ENCODE data around the gene CABLES1. TPM values are rescaled to one million over a fixed set of nuclear protein-coding genes. Genes with fewer than 3 reads are reported as not detected.

The CABLES1 gene
- total and polyA plus RNA-seq, 2 of the 4 experiments (the other 2 are of a cell fraction): 4.7 to 5.7 TPM

DNA sequence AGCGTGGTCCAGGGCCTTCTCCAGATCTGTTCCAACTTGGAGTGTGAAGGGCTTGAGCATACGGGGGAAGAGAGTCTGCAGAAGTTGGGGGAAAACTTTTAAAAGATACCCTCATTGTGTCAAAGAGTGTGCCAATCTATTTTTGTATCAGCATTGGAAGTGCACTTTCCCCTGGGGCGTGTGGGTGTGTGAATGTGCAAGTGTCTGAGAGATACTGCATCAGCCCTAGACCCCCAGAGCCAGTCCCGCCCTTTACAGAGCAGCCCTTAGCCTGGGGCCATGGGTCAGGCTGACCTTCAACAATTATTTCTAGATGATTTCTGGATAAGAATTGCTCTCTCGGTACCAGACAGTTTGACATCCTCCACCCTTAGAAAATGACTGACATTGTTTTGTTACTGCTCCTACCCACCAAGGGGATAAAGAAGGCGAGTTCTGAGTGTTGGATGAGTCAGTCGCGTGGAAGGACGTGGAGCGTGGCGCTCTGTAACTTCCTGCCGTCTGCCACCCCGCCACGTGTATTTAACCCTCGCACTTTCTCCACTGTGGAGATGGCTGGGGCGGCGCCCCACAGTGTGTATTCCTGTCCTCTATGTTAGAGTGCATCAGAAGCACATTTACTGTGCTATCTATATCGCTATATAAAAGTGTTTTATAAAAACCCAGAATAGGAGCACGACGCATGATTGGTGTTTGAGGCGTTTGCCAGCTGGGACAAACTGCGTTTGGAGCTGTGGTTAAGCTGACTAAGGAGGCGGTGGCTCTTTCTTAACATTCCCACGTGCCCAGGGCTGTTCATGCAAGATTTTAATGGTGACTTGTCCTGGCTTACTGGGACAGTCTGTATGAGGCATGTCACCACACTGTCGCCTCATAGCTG, 122.6 kb downstream of the CABLES1 start:
- H4K8ac ChIP-seq (ENCODE audit: low read depth in 2 of 2, low read length in 2 of 2): peak overlapping the region in 1 of 2 experiments; percentile 65; a peak in 1 of 4 replicates
- no peak overlapping the region for H3K4me2 ChIP-seq (ENCODE audit: low read depth, low read length)
- no peaks in the 10 kb centered on the region for H4K20me1 ChIP-seq (ENCODE audit: insufficient read depth, low read length)
- TF ChIP-seq BHLHE40 (IDR thresholded peaks at IDR 0.05; ENCODE audit: low read depth, low read length): peak; percentile 88
- peak; percentile 42; the same call in 1 of the 2 replicates for TF ChIP-seq CEBPB (IDR thresholded peaks at IDR 0.05; ENCODE audit: low read depth, low read length)
- no peak for TF ChIP-seq POLR2A (IDR thresholded peaks at IDR 0.05; ENCODE audit: low read depth, low read length)
- TF ChIP-seq MAZ (IDR thresholded peaks at IDR 0.05; ENCODE audit: borderline replicate concordance, low read depth, low read length): no peak
- TF ChIP-seq USF2 (IDR thresholded peaks at IDR 0.05; ENCODE audit: low read depth, low read length): peak; percentile 72
- no peak for TF ChIP-seq CHD1 (IDR thresholded peaks at IDR 0.05; ENCODE audit: low read depth, low read length)
- no peaks in the 10 kb centered on the region for H3K9me3 ChIP-seq (ENCODE audit: control insufficient read depth, insufficient read depth, low read length)
- H2BK20ac ChIP-seq (ENCODE audit: low read depth, low read length): no peak overlapping the region
- H3K4ac ChIP-seq (ENCODE audit: low read depth, low read length): peak overlapping the region; percentile 58
- CTCF ChIA-PET: no interaction called here
- H3K27me3 ChIP-seq (ENCODE audit: control insufficient read depth, insufficient read depth, low read length): no peaks in the 10 kb centered on the region
- H3K18ac ChIP-seq (ENCODE audit: low read depth, low read length): 0 out of 2 replicates have a peak overlapping the region, but pooled peaks have one; percentile 37
- no peak overlapping the region for H3K4me3 ChIP-seq (ENCODE audit: insufficient read depth, low read depth, low read length)
- DNase-seq (peak; percentile 79), ATAC-seq (ENCODE audit: low read depth) (no peak; the same call in 1 of the 2 replicates)
- H2BK5ac ChIP-seq (ENCODE audit: low read depth, low read length, poor library complexity, severe bottlenecking): peak overlapping the region; percentile 36
- peak overlapping the region; percentile 14; the same call in 1 of the 2 replicates for H3K27ac ChIP-seq (ENCODE audit: insufficient read depth, low read length)
- no peak overlapping the region for H3K56ac ChIP-seq (ENCODE audit: extremely low read depth, insufficient read depth, low read length)
- H4K91ac ChIP-seq (ENCODE audit: insufficient read depth, low read depth, low read length): peak overlapping the region; percentile 39
- H2BK15ac ChIP-seq (ENCODE audit: low read depth, low read length): peak overlapping the region; percentile 94; the same call in 1 of the 3 replicates
- peak overlapping the region; percentile 48 for H2AK9ac ChIP-seq (replicated peaks; ENCODE audit: low read depth, low read length, poor library complexity)
- H2BK120ac ChIP-seq (ENCODE audit: low read depth, low read length): peak overlapping the region; percentile 83; the same call in 1 of the 2 replicates
- TSS peak; percentile 73 for BruUV-seq (replicated peaks)
- in situ Hi-C loops (cut with MboI; ENCODE audit: low sequenced_read_pairs): no loop called here
- peak overlapping the region; percentile 64; the same call in 1 of the 2 replicates for H2AK5ac ChIP-seq (ENCODE audit: low read depth, low read length)
- H3K36me3 ChIP-seq (ENCODE audit: control insufficient read depth, insufficient read depth, low read length): peaks cover 40% of the 10 kb centered on the region
- H3K9ac ChIP-seq (ENCODE audit: low read depth, low read length): no peak overlapping the region
- dilution Hi-C loops (cut with HindIII; ENCODE audit: low sequenced_read_pairs, unreplicated experiment): no loop called here
- intact Hi-C loops (cut with micrococcal nuclease): no loop called here
- H3K23ac ChIP-seq (ENCODE audit: low read depth, low read length): no peak overlapping the region
- peaks cover 29% of the 10 kb centered on the region for H3K4me1 ChIP-seq (ENCODE audit: control insufficient read depth, insufficient read depth, low read length)
- peaks cover 0 to 11% of the 10 kb centered on the region in 2 experiments; a peak in 2 of 4 replicates for H3K79me1 ChIP-seq (ENCODE audit: low read depth in 1 of 2, low read length in 2 of 2)
- H3K14ac ChIP-seq (replicated peaks; ENCODE audit: low read depth, low read length): peak overlapping the region; percentile 82
- WGBS, 2 experiments (ENCODE audit: extremely low coverage in 2 of 2, insufficient read length in 1 of 2): 10% methylated on average over 2 of the region's 25 CpGs; no CpG with 5 or more reads in 1 of the 2 experiments
- 0 out of 2 replicates have a peak overlapping the region, but pooled peaks have one; percentile 27 for H4K5ac ChIP-seq (ENCODE audit: low read depth, low read length)
- peaks cover 32% of the 10 kb centered on the region for H3K9me1 ChIP-seq (ENCODE audit: insufficient read depth, low read length)
- POLR2A ChIA-PET (ENCODE audit: unreplicated experiment): no interaction called here
- no peak overlapping the region for H2AFZ ChIP-seq (replicated peaks; ENCODE audit: low read length, poor library complexity)
